T1000 (cell line): ENCODE results near the gene TMEM181.
"Not testable (repeated sequence)": the region's sequence is repeated elsewhere in the genome, so short reads cannot be mapped to it uniquely, and the experiment has no call there.

Source experiments
- DNase-seq: peaks from one replicate; lab custom pipeline; 2025; ENCODE audit warnings: mixed read lengths; lab: John Stamatoyannopoulos, UW

Gene TMEM181

DNA sequence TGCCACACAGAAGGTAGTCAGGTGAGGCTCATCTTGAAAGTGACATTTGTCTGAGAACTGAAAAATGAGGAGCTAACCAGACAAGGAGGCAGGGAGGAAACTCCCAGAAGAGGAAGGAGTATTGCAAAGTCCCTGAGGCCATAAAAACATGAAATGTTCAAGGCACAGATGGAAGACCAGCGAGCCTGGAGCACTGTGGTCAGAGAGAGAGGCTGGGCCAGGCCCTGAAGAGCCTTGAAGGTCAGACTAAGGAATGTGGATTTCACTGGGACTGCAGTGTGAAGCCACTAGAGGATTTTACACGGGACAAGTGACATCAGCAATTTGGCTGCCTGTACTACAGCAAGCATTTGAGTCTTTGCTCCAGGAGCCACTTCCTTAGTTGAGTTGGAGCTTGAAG, 21.1 kb upstream of the TMEM181 start:
- no peak for DNase-seq

DNA sequence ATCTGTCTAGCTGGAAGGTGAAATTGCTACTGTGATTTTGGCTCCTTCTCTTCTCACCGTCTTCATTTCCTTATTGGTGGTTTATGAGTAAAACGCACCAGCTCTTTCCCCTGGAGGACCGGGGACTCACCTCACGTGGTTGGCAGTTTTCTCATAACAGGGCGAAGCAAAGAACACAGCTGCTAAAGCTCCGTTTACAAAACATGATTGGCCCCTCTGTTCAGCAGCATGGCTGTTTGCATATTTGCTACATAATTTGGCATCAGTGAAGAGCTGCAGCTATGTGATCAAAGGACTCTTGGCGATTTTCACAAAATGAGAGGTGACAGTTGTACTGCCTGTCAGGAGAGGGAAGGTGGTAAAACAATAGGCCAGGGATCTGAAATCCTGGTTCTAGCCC, 20.5 kb upstream of the TMEM181 start:
- DNase-seq: no peak

DNA sequence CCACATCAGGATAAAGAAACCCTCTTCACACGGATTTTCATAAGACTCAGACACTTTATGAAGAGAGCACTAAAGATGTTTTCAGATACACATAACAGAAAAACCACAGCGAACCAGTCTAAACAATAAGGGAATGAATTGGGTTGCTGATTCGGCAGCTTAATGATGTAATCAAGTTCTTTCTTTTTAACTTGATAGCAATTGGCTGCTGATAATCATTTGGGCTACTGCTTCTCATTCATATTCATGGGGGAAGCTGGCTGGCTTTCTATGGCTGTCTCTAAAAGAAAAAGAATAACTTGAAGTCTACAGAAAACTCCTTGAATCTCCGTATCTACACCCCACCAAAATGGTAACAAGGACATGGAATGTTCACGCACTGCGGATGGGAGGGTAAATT, 20.0 kb upstream of the TMEM181 start:
- DNase-seq: no peak

DNA sequence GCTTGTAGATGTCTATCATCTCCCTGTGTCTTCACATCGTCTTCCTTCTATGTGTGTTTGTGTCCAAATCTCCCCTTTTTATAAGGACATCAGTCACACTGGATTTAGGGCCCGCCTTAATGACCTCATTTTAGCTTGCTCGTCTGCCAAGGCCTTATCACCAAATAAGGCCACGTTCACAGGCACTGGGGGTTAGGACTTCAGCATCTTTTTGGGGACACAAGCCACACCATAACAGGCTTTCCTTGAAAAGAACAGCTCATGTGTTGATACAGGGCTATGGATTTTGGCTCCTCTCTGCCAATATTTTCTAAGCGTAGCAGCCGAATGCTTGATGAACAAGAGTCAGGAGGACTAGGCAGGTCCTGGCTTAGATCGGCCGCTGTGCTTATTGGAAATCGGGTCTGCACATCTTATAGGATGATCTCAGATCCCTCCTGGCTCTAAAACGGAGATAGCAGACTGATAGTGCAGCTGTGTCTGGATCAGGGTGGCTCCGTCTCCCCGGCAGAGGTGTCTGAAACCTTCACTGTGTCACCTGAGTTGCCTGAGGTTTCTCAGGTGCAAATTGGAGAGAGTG, 16.2 kb upstream of the TMEM181 start:
- no peak for DNase-seq

DNA sequence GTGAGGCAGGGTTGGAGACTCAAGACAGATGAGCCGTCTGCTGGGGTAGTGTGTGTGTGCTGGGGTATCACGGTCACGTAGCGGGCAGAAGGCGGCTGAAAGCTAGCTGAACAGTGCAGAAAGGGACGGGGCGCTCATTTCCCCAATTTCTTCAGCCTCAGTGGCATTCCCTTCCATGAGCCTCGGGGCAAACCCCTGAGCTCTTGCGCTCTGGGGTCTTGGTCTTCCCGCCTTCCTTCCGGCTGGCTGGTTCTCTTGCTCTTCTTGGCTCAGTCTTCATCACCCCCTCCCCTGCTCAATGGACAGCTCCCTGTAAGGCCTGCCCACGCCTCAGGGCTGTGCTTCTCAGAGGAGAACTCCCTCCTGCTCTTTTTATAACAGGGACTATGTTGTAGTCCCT, 15.5 kb upstream of the TMEM181 start:
- DNase-seq: no peak

DNA sequence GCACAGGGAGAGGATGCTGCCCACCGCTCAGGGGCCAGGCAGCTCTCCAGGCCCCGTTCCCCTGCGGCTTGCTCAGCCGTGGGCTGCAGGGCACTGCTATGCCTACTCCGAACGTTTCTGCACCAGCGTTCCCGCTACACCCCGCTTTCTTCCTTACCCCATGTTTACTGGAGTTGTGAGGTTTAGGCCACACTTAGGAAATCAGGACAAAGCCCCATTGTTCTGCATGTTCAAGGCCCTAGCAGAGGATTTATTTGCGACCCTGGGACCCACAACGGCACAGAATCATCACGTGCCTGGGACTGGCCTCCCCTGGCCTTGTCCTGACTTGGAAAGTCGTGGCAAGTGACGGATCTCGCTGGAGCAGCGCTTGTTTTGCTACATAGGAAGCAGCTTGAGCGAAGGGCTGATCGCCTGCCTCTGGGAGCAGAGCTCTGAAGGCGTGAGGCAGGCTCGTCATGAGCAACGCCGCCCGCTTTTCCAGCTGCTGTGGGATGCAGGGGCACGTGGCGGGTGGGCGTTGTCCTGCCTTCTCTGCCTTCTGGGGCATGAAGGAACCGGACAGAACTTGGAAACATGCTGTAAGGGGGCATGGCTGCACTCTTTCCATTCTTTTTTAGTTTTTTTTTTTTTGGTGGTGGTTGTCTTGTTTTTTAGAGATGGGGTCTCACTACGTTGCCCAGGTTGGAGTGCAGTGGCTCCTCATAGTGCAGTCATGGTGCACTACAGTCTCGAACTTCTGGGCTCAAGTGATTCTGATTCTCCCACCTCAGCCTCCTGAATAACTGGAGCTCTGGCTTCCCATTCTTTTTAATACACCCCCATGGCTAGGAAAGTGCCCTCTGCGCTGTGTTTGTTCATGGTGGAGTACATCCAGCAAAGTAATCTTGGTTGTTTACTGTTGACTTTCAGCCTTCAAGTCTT, 14.6 kb upstream of the TMEM181 start:
- no peak for DNase-seq

DNA sequence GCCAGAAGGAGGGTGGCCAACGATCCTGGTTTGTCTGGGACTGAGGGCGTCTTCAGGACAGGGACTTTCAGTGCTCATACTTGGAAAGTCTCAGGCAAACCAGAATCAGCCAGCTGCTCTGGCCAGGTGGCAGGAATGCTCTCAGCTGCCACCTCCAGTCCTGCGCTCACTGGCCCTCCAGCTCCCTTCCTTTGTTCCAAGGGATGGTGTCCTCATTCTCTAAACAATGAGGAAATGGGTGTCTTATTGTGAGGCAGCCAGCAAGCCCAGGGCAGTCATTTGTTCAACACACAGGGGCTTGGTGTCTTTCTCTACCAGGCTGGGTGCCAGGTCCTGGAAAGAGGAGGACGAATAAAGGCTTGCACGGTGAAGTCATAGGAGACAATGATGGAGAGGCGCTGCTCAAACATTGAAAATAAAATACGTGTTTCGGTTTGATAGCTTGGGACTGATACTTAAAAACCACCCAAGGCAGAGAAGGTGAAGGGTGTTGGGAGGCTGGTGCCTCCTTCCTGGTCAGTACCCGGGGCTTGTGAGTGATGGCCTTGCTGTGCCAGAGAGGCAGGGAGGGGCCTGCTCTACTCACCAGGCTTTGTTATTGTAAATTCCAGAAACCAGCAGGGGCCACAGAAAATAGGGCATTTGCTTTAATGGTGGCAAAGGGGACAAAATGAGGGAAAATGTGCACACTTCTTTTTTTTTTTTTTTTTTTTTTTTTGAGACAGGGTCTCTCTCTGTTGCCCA, 11.3 kb upstream of the TMEM181 start:
- DNase-seq: no peak

DNA sequence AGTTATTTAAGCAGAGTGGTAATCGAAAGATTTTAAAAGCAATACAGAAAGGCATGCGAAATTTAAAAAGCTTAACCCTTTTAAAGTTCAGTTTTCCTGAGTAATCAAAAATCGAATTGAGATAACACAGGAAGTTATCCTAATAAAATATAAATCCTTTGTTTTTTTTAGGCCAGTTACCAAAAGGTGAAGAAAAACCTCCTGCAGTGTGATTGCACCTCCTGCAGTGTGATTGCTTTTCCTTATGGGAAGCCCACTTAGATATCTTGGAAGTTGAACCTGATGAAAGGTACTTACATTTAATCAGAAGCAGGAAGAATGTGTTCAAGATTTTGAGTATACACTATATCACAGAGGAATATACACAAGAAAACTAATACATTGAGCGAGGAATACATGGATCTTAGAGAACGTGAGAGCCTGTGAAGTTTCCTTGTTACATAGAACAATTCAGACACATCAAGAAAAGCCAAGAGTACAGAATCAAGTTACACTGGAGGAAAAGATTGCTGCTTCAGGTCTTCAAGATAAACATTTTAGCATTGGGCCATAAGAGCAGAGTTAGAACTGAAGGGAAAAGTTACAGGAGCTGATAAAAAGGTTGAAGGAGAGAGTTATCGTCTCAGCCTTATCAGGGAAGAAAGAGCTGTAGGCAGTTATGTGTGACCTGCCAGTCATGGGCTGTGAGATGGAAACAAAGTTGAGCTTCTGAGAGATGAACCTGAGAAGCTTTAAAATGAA, 7.7 kb upstream of the TMEM181 start:
- DNase-seq: no peak

DNA sequence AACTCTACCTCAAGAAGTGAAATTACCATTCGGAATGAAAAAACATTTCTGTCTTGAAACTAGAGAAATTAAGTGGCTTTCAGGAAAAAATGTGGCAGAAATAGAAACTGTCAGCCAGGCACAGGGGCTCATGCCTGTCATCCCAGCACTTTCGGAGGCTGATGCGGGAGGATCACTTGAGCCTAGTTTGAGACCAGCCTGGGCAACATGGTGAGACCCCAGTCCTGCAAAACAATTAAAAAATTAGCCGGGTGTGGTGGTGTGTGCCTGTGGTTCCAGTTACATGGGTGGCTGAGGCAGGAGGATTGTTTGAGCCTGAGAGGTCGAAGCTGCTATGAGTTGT, 7.1 kb upstream of the TMEM181 start:
- DNase-seq: no peak

DNA sequence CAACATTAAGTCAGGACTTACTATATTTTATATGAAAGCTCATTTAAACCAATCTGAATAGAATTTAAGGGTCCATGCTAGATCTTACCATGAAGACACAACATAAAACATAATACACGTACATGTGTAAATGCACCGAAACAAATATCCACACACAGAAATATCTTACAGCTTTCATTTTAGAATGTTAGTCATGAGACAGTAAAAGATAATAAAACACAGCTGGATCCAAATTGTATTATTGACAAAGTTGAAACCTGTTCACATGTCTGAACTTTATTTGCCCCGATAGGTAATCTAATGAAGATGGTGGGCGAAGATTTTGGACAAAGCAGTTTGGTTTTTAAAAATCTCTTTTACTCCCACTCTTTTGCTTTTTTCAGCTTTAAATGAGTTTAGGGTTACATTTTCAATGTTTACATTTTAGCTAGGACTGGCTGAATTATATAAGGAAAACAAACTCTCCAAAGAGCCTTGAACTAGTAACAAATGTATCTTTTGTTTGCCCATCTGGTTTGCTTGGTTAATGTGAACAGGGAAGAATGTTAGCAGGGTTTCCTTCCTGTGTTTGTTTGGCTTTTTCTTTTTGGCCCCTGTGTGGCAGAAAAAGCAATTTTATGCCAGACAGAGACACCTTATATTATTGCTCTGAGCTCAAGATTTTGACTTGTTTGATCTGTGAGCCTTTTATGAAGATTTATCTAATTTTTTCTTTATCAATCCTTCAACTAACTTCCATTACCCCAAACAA, 5.1 kb upstream of the TMEM181 start:
- DNase-seq: no peak

DNA sequence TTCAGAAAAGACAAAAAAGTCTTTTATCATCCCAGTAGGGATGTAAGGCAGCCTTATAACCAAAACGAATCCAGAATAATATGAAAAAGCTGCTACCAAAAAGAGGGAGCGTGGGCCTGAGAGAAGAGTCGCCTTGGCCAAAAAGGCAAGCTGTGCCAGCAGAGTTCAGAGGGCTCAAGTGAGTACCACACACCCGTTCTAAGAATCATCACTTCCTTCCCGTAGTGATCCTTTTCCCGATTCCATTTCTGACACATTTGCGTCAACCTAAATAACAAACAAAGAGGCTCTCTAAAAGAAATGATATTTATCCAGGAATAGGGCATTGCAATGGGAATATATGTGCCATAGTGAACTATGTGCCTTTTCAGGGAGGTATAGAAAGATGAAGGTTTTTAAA, 3.8 kb upstream of the TMEM181 start:
- no peak for DNase-seq

DNA sequence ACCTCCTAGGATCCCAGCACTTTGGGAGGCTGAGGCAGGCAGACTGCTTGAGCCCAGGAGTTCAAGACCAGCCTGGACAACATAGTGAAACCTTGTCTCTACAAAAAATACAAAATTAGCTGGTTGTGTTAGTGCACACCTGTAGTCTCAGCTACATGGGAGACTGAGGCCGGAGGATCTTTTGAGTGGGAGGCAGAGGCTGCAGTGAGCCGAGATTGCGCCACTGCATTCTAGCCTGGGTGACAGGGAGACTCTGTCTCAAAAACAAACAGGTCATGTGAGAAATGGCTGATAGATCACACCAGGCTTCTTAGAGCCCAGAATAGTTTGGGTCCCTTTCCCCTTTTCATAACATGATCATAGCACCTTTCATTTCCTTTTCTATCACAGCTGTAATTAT, 2.8 kb upstream of the TMEM181 start:
- not testable (repeated sequence) for DNase-seq

DNA sequence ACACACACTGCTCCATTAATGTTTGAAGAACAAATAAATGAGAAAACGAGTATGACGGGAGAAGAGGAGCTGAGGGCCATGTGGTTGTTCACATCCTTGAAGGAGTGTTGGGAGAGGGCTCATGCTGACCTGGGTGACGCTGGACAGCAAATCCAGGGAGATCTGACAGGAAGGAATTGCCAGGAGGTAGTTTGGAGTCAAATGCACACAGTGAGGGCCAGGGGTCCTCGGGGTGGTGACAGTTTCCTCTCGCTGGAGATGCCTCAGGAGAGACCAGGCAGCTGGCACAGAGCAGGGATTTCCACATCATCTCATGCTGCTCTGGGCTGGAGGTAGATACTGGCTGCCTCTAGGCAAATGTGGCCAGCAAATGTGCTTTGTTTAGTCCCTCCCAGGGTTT, 2.0 kb upstream of the TMEM181 start:
- DNase-seq: no peak

DNA sequence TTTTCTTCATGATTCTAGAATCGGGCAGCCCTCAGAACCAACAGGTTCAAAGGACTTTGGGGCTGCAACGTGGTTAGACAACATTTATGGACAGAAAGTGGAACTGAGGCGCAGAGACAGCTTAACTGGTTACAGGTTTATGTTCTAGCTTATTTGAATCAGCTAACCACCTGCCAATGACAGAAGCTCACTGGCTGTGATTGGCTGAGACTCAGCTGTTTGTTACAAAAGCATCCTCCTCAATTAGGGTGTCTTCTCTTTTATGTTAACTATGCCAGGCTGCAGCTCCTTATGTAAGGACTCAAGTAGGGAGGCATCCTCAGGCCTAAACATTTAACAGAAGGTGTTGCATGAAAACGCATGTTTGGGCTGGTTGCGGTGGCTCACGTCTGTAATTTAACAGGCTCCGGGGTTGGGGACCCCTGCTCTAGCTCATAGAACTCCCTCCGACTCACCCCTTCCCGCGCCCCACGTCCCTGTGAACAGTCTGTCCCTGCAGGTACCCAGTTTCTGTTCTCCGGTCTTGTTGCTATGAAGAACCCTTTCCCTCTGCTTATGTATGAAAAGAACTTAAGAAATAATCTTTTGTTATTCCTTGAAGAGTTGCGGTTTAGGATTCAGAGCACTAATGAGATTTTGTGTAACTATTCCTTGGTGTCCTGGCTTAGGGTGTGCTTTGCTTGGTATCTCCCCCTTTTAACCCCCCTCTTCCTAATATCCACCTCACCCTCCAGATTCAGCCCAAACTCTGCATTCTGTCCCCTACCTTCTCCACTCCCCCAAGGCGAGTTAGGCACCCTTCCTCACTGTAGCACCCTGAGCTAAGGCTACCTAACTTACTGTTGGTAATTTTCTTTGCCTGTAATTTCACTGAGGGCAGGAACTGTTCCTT, 1.2 kb upstream of the TMEM181 start:
- DNase-seq: no peak

DNA sequence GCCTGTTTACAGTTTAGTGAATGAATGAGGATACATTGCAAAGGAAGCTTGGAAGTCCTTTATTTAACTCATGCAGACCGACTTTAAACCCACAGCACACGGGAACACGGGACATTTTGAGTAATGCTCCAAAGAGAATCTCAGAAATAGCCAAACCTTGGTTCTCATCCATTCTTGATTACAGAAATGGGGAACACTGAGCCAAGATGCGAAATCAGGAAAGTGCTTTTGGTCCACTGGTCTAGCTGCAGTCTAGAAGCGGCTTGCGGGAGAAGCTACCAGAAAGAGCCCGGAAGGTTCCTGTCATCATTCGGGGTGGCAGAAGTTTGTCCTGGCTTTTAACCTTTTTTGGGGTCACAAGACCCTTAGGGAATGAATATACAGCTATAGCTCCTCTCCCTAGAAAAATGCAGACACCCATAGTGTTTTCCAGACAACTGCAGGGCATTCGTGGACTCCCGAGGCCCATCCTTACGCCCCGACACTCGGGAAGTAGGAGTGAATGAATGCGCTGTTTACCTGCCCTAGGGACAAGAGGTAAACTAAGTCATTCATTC, 475 bp upstream of the TMEM181 start:
- DNase-seq: no peak

DNA sequence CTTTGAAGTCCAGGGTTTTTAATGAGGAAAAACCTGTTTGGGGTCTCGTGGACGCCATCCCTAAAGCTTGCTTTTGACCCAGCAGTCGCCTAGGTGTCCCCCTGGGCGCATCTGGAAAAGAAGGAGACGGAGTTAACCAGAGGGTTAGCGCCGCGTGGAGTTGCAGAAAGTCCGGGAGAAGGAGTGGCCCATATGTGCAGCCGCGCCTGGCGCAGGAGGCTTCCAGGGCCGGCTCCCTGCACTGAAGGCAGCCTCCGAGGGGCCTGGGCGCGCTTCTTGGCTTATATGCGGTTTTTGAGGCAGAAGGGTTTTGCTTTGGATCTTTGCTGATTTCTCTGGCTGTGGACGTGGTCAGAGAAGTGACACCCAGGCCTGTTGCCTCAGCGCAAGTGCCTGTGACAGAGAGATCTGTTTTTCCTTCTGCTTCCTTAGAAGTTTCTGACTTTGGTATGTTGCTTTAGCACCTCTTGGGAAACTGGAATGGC, 987 bp downstream of the TMEM181 start:
- DNase-seq: no peak

DNA sequence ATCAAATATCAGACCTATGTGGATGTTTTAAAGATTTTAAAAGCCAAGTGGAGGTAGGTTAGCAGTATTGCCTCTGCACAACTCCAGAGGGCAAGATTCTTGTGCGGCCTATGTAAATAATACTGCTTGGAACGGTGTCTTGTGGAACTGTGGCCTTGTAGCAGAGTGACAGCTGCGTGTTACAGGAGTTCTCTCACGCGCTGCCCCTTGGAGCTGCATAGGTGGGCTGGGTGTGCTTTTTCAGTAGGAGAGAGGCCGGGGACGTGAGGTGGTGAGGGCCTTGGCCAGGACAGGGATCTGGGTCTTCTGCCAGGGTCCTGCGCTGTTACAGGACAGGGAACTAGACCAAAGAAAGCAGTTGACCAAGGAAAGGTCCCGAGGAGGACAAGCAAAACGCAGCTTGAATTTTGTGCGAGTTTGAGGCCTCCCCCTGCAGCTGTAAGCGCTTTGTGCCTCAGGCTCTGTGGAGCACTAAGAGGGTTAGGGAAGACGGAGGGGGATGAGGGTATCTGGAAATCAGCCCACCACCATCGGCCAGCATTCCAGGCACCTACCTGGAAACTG, 1.5 kb downstream of the TMEM181 start:
- DNase-seq: no peak

DNA sequence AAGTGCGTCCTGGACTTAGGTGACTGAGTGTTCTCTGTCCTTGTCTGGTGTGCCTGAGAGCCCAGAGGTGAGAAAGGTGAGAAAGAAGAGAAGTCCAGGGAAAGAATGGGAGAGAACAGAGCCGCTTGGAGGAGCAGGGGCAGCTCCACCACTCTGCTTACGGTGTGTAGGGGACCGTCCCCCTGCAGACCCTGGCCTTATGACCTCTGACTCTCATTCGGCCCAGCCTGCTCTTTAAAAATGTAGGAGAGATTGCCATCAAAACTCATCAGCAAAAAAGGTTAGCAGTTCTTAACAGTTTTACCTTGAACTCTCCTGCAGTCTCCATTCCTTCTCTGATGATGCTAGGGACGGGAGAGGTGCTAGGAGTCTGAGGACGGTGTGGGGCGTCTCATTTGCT, 2.0 kb downstream of the TMEM181 start:
- DNase-seq: no peak

DNA sequence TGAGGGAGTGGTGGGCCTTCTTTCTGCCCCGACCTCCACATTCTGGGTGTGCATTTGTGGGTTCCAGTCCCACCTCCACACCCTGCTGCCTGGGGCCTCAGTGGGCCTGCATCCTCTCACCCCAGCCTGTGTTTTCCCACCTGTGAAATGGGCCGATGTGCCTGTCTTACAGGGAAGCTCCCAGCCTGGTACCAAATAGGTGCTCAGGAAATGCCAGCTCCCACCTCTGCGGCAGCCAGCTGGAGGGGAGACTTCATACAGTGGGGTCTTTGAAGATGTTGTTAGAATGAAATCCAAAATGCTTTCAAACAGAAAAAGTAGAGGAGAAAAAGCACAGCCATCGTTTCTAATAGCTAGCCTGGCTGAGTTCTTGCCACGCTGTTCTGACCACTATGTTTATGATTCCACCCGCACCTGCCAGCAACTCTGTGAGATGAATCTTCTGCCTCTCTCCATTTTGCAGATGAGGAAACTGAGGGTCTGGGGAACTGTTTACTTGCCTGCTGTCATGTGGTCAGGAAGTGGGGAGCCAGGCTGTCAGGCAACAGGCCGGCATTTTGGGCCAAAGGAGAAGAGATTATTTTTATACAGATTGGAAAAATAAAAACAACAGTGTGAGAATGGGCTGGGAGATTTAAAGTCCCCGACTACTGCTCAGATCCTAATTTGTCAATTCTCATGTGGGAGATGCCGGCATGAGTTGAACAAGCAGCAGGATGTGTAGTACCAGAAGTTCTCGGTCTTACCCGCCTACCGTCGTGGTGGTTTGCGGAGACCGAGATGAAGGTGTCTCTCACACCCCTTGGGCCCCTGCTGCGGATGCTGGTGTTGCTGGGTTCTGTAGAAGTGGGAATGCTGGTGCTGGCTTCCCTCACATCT, 4.6 kb downstream of the TMEM181 start:
- DNase-seq: no peak
